HG03565 (cell line): Measurements from ENCODE around the gene CRTC2.
A peak's percentile ranks its signal among the peaks of the same experiment; 100 is the strongest.

Experiments used
- ATAC-seq: cut with Tn5 transposase; IDR thresholded peaks from one replicate; pipeline ENCODE4 v1.9.1; 2021; ENCODE audit warnings: mild to moderate bottlenecking, moderate library complexity; ENCODE audit not compliant: unreplicated experiment

CRTC2 gene

DNA sequence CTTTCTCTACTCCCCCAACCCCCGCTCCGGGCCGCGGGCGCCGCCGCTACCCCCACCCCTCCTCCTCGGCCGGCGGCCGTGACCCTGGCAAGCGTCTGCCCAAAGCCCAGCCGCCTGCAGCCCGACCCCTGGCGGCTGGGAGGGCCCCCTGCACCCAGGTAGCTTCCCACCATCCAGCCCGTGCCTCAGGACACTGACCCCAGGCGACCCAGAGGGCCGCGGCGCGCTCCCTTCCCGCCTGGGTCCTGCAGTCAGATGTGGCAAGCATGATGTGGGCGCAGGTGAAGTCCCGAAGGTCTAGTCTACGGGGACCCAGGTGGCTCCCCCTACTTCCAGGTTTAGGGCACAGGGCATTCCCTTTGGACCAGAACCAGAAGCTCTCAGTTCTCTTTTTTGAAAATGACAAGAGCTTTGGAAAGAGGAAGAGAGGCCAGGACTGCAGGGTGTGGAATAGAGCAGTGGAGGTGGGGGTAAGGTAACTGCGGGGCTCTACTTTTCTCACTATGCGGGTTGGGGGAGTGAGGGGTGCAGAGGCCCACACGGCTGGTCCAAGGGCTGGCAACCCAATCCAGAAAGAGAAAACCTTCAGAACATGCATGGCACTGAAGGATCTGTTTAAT, 11.7 kb downstream of the CRTC2 start, which contains the start of gene DENND4B:
TSS of gene DENND4B (minus strand) at position 97 of the 620 bp plus-strand sequence. CDS start 2,344 bp downstream, outside the sequence.
- peak; percentile 47 for ATAC-seq

DNA sequence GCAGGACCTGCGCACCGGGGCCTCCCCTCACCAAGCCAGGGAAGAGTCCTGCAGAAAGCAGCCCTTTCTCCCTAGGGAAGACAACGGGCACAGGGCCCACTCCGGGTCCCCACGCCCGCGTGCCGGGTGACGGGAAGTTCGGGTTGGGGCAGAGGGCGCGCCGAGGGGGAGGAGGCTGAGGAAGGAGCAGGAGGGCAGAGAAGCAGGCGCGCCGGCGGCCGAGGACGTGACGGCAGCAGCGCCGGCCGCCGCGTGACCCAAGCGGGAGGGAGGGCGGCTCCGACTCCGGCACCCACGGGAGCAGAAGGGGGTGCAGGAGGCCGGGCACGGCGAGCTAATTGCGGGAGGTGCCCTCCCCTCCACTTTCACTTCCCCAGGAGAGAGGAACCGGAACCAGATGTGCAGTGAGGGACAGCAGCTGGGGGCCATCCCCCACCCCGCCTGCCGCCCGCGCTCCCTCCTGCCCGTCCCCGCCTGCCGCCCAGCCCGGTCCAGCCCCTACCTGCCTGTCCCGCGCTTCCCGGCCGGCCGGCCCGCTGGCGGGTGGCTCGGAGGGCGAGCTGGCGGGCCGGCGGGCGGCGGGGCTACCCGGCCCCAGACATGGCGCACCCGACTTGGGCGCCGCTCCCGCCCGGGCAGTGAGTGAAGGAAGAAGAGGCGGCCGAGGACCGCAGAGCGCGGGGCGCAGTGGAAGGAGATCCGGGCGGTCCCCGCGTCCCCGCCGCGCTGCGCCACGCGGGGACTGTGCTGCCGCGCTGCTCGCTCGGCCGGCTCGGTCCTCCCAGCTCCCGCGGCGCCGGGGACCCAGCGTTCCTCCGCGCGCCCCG, 12.4 kb downstream of the CRTC2 start:
- peak; percentile 55 for ATAC-seq

DNA sequence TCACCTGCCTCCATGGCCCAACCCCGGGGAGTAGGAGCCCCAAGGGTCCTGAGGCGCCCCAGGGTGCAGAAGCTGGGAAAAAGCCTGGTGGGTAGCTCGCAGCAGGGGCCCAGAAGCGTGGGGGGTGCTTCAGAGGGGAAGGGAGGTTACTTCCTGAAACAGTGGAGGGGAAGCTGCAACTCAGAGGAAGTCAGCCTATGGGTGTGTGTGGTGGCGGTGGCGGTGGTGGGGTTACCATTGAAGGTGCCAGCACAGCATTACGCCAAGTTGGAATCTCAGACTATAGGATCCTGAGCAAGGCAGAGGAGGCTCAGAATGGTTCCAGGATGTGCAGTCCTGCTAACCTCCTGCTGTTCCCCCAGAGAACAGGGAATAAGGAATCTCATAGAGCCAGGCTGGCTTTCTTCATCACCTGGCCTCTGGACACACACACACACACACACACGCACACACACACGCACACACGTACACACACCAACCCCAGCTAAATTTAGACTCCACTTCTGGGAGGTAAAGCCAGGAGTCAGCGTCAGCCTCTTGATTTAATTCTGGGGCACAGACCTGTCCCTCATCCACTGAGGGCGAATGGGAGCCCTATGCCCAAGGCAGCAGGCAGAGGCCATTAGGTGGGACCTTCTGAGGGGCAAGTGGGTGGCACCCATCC, 13.1 kb downstream of the CRTC2 start:
- ATAC-seq: no peak

DNA sequence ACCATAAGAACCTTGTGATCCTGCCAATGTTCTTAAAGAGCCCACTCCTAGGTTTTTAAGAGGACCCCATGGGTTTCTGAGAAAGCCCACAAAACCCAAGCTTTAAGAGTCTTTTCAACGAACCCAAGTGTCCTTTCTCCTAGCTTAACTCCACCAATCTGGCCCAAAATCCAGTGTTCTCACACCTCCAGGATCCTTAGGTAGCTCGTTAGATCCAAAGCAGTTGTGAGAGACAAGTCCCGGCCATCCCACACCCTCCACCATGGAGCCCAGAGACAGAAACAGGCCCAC, 13.6 kb downstream of the CRTC2 start:
- ATAC-seq: no peak

- no peak for ATAC-seq
Observed at GRCh38 chr1:153944005-153944826, 14.2 kb downstream of the CRTC2 start.

DNA sequence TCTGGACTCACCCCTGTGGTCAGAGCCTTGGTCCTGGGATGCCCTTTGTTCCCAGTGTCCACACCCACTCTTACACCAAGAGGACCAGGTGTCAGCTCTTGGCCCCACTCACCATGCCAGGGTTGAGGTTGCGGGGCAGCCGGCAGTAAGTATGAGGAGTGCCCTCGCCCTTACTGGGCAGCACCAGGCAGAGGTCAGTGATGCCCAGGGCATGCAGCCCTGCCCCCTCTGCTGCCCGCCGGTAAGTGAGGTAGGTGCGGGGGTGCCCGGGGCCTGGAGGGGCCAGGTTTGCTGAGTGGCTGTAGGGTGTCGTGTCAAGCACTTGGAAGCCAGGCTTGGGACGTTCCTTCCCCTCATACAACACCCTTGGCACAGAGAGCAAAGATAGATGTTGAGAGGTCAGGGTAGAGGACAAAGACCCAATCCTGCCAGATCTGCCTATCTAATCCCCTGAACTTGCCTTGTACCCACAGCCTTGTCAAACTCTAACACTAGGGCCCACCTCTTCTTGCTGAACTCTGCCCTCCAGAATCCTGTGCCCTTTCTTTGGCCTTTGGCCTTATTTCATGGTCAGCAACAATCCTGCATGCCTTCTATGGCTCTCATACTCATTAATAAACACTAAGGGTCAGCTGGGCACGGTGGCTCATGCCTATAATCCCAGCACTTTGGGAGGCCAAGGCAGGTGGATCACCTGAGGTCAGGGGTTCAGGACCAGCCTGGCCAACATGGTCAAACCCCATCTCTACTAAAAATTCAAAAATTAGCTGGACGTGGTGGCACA, 15.5 kb downstream of the CRTC2 start:
- ATAC-seq: no peak

- no peak for ATAC-seq
Observed at GRCh38 chr1:153941826-153942725, 16.3 kb downstream of the CRTC2 start.

GRCh38 chr1:153940756-153941155, 17.7 kb downstream of the CRTC2 start:
- ATAC-seq: no peak

DNA sequence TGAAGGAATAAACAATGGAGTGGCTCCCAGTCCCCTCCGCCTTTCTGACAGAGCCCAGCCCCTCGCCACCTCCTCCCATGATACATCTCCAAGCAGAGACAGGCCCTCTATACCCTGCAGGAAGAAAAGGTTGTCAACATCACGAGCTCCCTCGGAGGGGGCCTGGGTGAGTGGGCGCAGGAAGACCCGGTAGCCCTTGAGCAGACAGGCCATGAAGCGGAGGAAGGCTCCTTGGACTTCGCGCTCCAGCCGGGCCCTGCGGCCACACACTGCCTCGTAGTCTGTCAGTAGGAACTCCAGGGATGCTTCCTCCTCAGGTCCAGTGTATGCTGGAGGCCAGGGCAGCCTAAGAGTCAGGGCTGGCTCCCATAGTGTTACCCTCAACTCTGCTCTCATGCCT, 18.9 kb downstream of the CRTC2 start:
- ATAC-seq: no peak

DNA sequence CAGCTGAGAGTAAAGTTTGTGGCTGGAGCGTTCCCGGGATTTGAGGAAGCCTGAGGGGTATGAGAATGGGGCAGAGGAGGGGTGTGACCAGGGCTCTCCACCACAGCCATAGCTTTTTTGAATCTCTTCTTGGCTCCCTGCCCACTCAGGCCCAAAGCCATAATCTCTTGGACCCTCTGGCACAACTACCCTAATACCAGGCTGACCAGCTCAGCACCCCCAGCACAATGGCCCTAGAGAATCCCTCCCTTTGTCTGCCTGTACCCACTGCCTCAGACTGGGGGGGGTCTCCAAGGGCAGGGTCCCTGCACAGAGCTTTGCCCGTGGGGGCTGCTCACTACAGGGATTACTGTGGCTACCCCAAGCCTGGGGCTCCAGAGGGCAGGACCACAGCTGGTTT, 19.4 kb downstream of the CRTC2 start:
- ATAC-seq: no peak

GRCh38 chr1:153937331-153937730, 21.1 kb downstream of the CRTC2 start:
- no peak for ATAC-seq

GRCh38 chr1:153936011-153936802, 22.2 kb downstream of the CRTC2 start:
- no peak for ATAC-seq

DNA sequence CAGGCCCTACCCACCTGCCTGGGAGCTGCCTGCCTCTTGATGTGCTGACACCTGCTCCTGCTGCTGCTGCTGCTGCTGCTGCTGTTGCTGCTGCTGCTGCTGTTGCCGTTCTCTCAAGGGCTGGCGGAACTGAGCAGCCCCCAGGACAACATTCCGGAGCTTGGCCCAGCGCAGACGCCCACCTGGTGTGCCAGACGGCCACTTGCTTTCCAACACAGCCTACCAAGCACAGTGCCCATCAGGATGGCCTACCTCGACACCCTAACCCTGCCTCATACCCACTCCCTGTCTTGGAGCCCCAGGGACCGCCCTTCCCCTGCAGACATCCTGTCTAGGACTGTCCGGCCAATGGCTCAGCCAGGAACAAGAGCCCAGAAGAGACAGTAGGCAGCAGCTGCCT, 23.7 kb downstream of the CRTC2 start:
- no peak for ATAC-seq

- no peak for ATAC-seq
Observed at GRCh38 chr1:153933955-153934354, 24.5 kb downstream of the CRTC2 start.

- ATAC-seq: no peak
Observed at GRCh38 chr1:153933430-153933829, 25.0 kb downstream of the CRTC2 start.

GRCh38 chr1:153932156-153933131, 26.0 kb downstream of the CRTC2 start:
- ATAC-seq: no peak
